Tibial nerve (tissue), 4 donors: ENCODE measurements around the gene MAOB. TPM values are rescaled to one million over a fixed set of nuclear protein-coding genes. Genes with fewer than 3 reads are reported as not detected.

Experiments
- DNase-seq, 2 donors: peaks; one replicate each; pipeline ENCODE4 v3.0.0-alpha.2; 2019; ENCODE audit warnings: low spot score in 2 of 2
- H3K27ac ChIP-seq, 4 donors: fragments of 200-600 bp; sonication (generic) in 3 of 4; one replicate each; pipeline ENCODE4 v1.5.1; 2017 to 2019; ENCODE audit warnings: mild to moderate bottlenecking in 1 of 4
- H3K27me3 ChIP-seq, 2 donors: fragments of 200-600 bp; sonication (generic) in 1 of 2; one replicate each; pipeline versions ENCODE4 v1.5.1 to v1.6.0; 2017 to 2019
- H3K36me3 ChIP-seq, 3 donors: fragments of 200-600 bp; sonication (generic); one replicate each; pipeline ENCODE4 v1.5.1; 2018 to 2019
- H3K4me1 ChIP-seq, 4 donors: fragments of 200-600 bp; sonication (generic) in 3 of 4; one replicate each; pipeline ENCODE4 v1.5.1; 2017 to 2019
- H3K4me3 ChIP-seq, 4 donors: fragments of 200-600 bp; sonication (generic) in 3 of 4; one replicate each; pipeline ENCODE4 v1.5.1; 2017 to 2019; ENCODE audit warnings: mild to moderate bottlenecking in 1 of 4, moderate library complexity in 1 of 4
- H3K9me3 ChIP-seq, 4 donors: fragments of 200-600 bp; sonication (generic) in 3 of 4; one replicate each; pipeline ENCODE4 v1.5.1; 2017 to 2019
- EP300 ChIP-seq, 2 donors: sonication (generic); formaldehyde crosslinking; IDR thresholded peaks; one replicate each; pipeline ENCODE4 v1.6.1; 2017; ENCODE audit warnings: antibody characterized with exemption in 2 of 2, mild to moderate bottlenecking in 1 of 2
- POLR2A ChIP-seq, 2 donors: fragments of 450-650 bp; IDR thresholded peaks; one replicate each; pipeline ENCODE4 v1.6.1; 2017; ENCODE audit warnings: antibody characterized with exemption in 2 of 2, mild to moderate bottlenecking in 2 of 2, moderate library complexity in 2 of 2
- WGBS, 2 donors: methylation state at CpG; one replicate each; pipeline ENCODE4 v1.1.5; 2018; 5-methylcytosine and 5-hydroxymethylcytosine counted together
- total RNA-seq, 4 donors: library from RNA; depleted of rRNA; stranded (reverse); fragments of >200 nt; gene quantifications; one replicate each; pipeline ENCODE4 v1.1.0, GENCODE V29; 2016
- TF ChIP-seq, protein P1 (sequence below), 5 experiments: fragments of 200-600 bp in 3 of 5; fragments of 450-650 bp in 2 of 5; sonication (generic) in 3 of 5; IDR thresholded peaks; one replicate each; pipeline ENCODE4 v1.5.1; 2016 to 2019; ENCODE audit warnings: antibody characterized with exemption in 5 of 5, mild to moderate bottlenecking in 3 of 5, moderate library complexity in 2 of 5

MAOB gene
- total RNA-seq, 4 donors from 2014 or later, result 8.8 to 35.1 (median 22.8) TPM

GRCh38 chrX:43745938-43746721 lies 136.1 kb downstream of the MAOB start:
- WGBS, 2 donors, result 76 to 86% methylated on average over 6 of the region's 6 CpGs
- Histone ChIP-seq H3K4me3 (no peak overlapping the region), H3K27me3 (no peaks in the 10 kb centered on the region), H3K27ac (no peak overlapping the region), H3K9me3 (no peaks in the 10 kb centered on the region), H3K4me1 (peaks cover 0 to 5% (median 0%) of the 10 kb centered on the region in 4 donors), H3K36me3 (no peaks in the 10 kb centered on the region)
- no peak for DNase-seq
- TF ChIP-seq EP300 (IDR thresholded peaks at IDR 0.05) (no peak), POLR2A (IDR thresholded peaks at IDR 0.05) (no peak)
- TF ChIP-seq, protein P1, sequence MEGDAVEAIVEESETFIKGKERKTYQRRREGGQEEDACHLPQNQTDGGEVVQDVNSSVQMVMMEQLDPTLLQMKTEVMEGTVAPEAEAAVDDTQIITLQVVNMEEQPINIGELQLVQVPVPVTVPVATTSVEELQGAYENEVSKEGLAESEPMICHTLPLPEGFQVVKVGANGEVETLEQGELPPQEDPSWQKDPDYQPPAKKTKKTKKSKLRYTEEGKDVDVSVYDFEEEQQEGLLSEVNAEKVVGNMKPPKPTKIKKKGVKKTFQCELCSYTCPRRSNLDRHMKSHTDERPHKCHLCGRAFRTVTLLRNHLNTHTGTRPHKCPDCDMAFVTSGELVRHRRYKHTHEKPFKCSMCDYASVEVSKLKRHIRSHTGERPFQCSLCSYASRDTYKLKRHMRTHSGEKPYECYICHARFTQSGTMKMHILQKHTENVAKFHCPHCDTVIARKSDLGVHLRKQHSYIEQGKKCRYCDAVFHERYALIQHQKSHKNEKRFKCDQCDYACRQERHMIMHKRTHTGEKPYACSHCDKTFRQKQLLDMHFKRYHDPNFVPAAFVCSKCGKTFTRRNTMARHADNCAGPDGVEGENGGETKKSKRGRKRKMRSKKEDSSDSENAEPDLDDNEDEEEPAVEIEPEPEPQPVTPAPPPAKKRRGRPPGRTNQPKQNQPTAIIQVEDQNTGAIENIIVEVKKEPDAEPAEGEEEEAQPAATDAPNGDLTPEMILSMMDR (IDR thresholded peaks at IDR 0.05), result no peak

- Histone ChIP-seq H3K9me3 (no peaks in the 10 kb centered on the region), H3K36me3 (no peaks in the 10 kb centered on the region), H3K4me3 (no peak overlapping the region), H3K4me1 (peaks cover 0 to 5% (median 0%) of the 10 kb centered on the region in 4 donors), H3K27me3 (no peaks in the 10 kb centered on the region), H3K27ac (no peak overlapping the region)
- WGBS, 2 donors, result 73 to 88% methylated on average over 3 of the region's 3 CpGs
- TF ChIP-seq POLR2A (IDR thresholded peaks at IDR 0.05) (no peak), EP300 (IDR thresholded peaks at IDR 0.05) (no peak)
- TF ChIP-seq, protein P1 (IDR thresholded peaks at IDR 0.05), result no peak
- DNase-seq, result no peak
These were observed 138.0 kb downstream of the MAOB start for GRCh38 chrX:43744284-43744683.

DNA sequence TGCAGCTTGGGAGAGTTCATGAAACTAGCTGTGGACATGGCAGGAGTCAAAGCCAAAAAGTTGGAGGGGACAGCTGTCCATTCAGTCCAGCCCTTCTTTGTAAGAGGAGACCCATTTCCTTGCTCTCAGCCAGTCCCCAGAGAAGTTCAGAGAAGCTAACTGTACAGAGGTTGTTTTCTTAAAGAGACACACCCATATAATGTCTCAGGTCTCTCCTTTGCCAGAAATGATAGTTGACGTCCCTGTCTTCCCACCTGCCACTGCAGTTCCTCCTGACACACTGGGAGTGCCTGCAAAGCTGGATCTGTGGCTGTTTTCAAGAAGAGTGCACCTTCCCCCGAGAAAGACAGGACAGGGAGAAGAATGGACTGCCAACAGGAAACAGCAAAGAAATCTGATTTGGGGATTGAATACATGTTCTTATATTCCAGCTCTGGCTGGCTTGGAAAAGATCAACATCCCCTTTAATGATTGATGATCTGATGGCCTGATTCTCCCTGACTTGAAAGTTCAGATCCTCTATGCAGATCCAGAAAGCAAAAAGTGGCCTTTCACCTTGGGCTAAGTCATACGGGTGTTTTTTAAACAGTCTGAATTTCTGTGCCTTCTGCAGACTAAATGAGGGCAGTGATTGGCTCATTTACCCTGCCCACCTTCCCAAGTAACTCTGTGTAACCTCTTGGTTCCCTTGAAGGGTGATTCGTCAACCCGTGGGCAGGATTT lies 139.0 kb downstream of the MAOB start:
- no peak for TF ChIP-seq EP300 (IDR thresholded peaks at IDR 0.05)
- TF ChIP-seq, protein P1 (IDR thresholded peaks at IDR 0.05), result no peak
- no peak for TF ChIP-seq POLR2A (IDR thresholded peaks at IDR 0.05)
- no peak for DNase-seq
- no peak overlapping the region for H3K4me3 ChIP-seq
- 54 to 71% methylated on average over 3 to 5 of the region's 5 CpGs for WGBS, 2 donors
- no peaks in the 10 kb centered on the region for H3K27me3 ChIP-seq
- no peaks in the 10 kb centered on the region for H3K36me3 ChIP-seq
- H3K27ac ChIP-seq, result no peak overlapping the region
- no peaks in the 10 kb centered on the region for H3K9me3 ChIP-seq
- H3K4me1 ChIP-seq, result peaks cover 0 to 5% (median 0%) of the 10 kb centered on the region in 4 donors

- Histone ChIP-seq H3K27me3 (no peaks in the 10 kb centered on the region), H3K4me1 (peaks cover 0 to 5% (median 0%) of the 10 kb centered on the region in 4 donors), H3K9me3 (no peaks in the 10 kb centered on the region), H3K4me3 (no peak overlapping the region), H3K36me3 (no peaks in the 10 kb centered on the region), H3K27ac (no peak overlapping the region)
- 37 to 52% methylated on average over 6 to 7 of the region's 7 CpGs for WGBS, 2 donors
- TF ChIP-seq POLR2A (IDR thresholded peaks at IDR 0.05) (no peak), EP300 (IDR thresholded peaks at IDR 0.05) (peak in 1 of 2 donors; percentile 66)
- TF ChIP-seq, protein P1 (IDR thresholded peaks at IDR 0.05), result no peak
- DNase-seq, result peak in 1 of 2 donors; percentile 19
These were observed 140.2 kb downstream of the MAOB start for GRCh38 chrX:43741843-43742573.
